IMR-90 (cell line): ENCODE data around the gene TEPSIN. TPM values are rescaled to one million over a fixed set of nuclear protein-coding genes. Genes with fewer than 3 reads are reported as not detected.

ENCODE experiments used
- ATAC-seq: fragments of 200-7000 bp; cut with Tn5 transposase; 2 replicates; pipeline ENCODE4 v1.9.1; 2020; ENCODE audit warnings: low read depth, mild to moderate bottlenecking, moderate library complexity
- BruUV-seq: library from RNA; stranded (reverse); fragments of 400-500 nt; replicated peaks from 2 replicates; lab custom pipeline; 2021; lab: Mats Ljungman, UMichigan
- CTCF ChIA-PET: fragments of 300-600 bp; formaldehyde crosslinking; extraction: SDS; loops from one replicate; lab custom pipeline; 2021; ENCODE audit warnings: antibody characterized with exemption; lab: Yijun Ruan, JAX
- POLR2A ChIA-PET: fragments of 300-600 bp; sonication (Branson Sonifier 250); formaldehyde crosslinking; loops from one replicate; lab custom pipeline; 2022; ENCODE audit warnings: antibody characterized with exemption; ENCODE audit not compliant: unreplicated experiment; lab: Charles Lee
- DNase-seq: peaks from one replicate; pipeline ENCODE4 v3.0.0; 2013
- H2AFZ ChIP-seq: replicated peaks from 2 replicates; pipeline ENCODE3; 2013; ENCODE audit warnings: low read length, mild to moderate bottlenecking; ENCODE audit not compliant: poor library complexity
- H2AK5ac ChIP-seq: 2 replicates; pipeline ENCODE4 v1.6.1; 2013; ENCODE audit warnings: low read depth, low read length, inconsistent platforms
- H2AK9ac ChIP-seq: replicated peaks from 2 replicates; pipeline ENCODE3; 2013; ENCODE audit warnings: mild to moderate bottlenecking, low read depth, low read length, moderate library complexity; ENCODE audit not compliant: poor library complexity
- H2BK120ac ChIP-seq: 2 replicates; pipeline ENCODE4 v1.6.1; 2013; ENCODE audit warnings: low read depth, low read length, inconsistent platforms
- H2BK15ac ChIP-seq: 3 replicates; pipeline ENCODE4 v1.6.1; 2013; ENCODE audit warnings: low read depth, low read length, inconsistent platforms
- H2BK20ac ChIP-seq: 2 replicates; pipeline ENCODE4 v1.6.1; 2013; ENCODE audit warnings: low read depth, mild to moderate bottlenecking, inconsistent platforms, low read length, moderate library complexity
- H2BK5ac ChIP-seq: 2 replicates; pipeline ENCODE4 v1.6.1; 2013; ENCODE audit warnings: mild to moderate bottlenecking, low read depth, low read length, inconsistent platforms; ENCODE audit not compliant: poor library complexity, severe bottlenecking
- H3K14ac ChIP-seq: replicated peaks from 2 replicates; pipeline ENCODE4 v1.6.1; 2013; ENCODE audit warnings: low read depth, low read length, inconsistent platforms
- H3K18ac ChIP-seq: 2 replicates; pipeline ENCODE4 v1.6.1; 2013; ENCODE audit warnings: low read depth, low read length, control low read depth
- H3K23ac ChIP-seq: 2 replicates; pipeline ENCODE4 v1.6.1; 2013; ENCODE audit warnings: low read depth, low read length, inconsistent platforms
- H3K27ac ChIP-seq: 2 replicates; pipeline ENCODE4 v1.5.1; 2013; ENCODE audit warnings: mild to moderate bottlenecking, control low read depth, low read length; ENCODE audit not compliant: insufficient read depth
- H3K27me3 ChIP-seq: 2 replicates; pipeline ENCODE4 v1.6.1; 2013; ENCODE audit warnings: low read length; ENCODE audit not compliant: control insufficient read depth, insufficient read depth
- H3K36me3 ChIP-seq: 2 replicates; pipeline ENCODE4 v1.6.1; 2013; ENCODE audit warnings: low read length, mixed read lengths; ENCODE audit not compliant: control insufficient read depth, insufficient read depth
- H3K4ac ChIP-seq: 2 replicates; pipeline ENCODE4 v1.6.1; 2013; ENCODE audit warnings: low read depth, low read length, inconsistent platforms
- H3K4me1 ChIP-seq: 2 replicates; pipeline ENCODE4 v1.6.1; 2013; ENCODE audit warnings: low read length, mixed read lengths; ENCODE audit not compliant: control insufficient read depth, insufficient read depth
- H3K4me2 ChIP-seq: 2 replicates; pipeline ENCODE4 v1.6.1; 2013; ENCODE audit warnings: low read depth, mild to moderate bottlenecking, control low read depth, low read length, moderate library complexity
- H3K4me3 ChIP-seq: 2 replicates; pipeline ENCODE4 v1.5.1; 2013; ENCODE audit warnings: low read depth, mild to moderate bottlenecking, control low read depth, low read length, moderate library complexity; ENCODE audit not compliant: insufficient read depth
- H3K56ac ChIP-seq: 2 replicates; pipeline ENCODE4 v1.6.1; 2013; ENCODE audit warnings: low read length, inconsistent platforms; ENCODE audit not compliant: insufficient read depth; ENCODE audit errors: extremely low read depth
- H3K79me1 ChIP-seq, 2 experiments: 2 replicates each; pipeline ENCODE4 v1.6.1; 2013; ENCODE audit warnings: low read length in 2 of 2, inconsistent platforms in 1 of 2, low read depth in 1 of 2
- H3K9ac ChIP-seq: 2 replicates; pipeline ENCODE4 v1.6.1; 2013; ENCODE audit warnings: low read depth, low read length, control low read depth
- H3K9me1 ChIP-seq: 2 replicates; pipeline ENCODE4 v1.6.1; 2013; ENCODE audit warnings: low read length, inconsistent platforms; ENCODE audit not compliant: insufficient read depth
- H3K9me3 ChIP-seq: 2 replicates; pipeline ENCODE4 v1.6.1; 2013; ENCODE audit warnings: low read length; ENCODE audit not compliant: control insufficient read depth, insufficient read depth
- H4K20me1 ChIP-seq: 2 replicates; pipeline ENCODE4 v1.6.1; 2013; ENCODE audit warnings: low read length, inconsistent platforms; ENCODE audit not compliant: insufficient read depth
- H4K5ac ChIP-seq: 2 replicates; pipeline ENCODE4 v1.6.1; 2013; ENCODE audit warnings: mild to moderate bottlenecking, low read depth, low read length, control low read depth
- H4K8ac ChIP-seq, 2 experiments: 2 replicates each; pipeline ENCODE4 v1.6.1; 2013; ENCODE audit warnings: low read depth in 2 of 2, low read length in 2 of 2, control low read depth in 1 of 2, inconsistent platforms in 1 of 2
- H4K91ac ChIP-seq: 2 replicates; pipeline ENCODE4 v1.6.1; 2013; ENCODE audit warnings: low read depth, low read length, inconsistent platforms; ENCODE audit not compliant: insufficient read depth
- BHLHE40 ChIP-seq: fragments of 150-350 bp; IDR thresholded peaks from 2 replicates; pipeline ENCODE4 v1.6.1; 2016; ENCODE audit warnings: mild to moderate bottlenecking, low read depth, low read length
- CHD1 ChIP-seq: IDR thresholded peaks from 2 replicates; pipeline ENCODE4 v1.6.1; 2012; ENCODE audit warnings: low read depth, low read length, improper control_type of control experiment
- FOS ChIP-seq: fragments of 150-350 bp; IDR thresholded peaks from 2 replicates; pipeline ENCODE4 v1.6.1; 2016; ENCODE audit warnings: low read depth, low read length
- MAFK ChIP-seq: IDR thresholded peaks from 2 replicates; pipeline ENCODE4 v1.6.1; 2012; ENCODE audit warnings: low read depth, low read length, improper control_type of control experiment
- MAZ ChIP-seq: IDR thresholded peaks from 2 replicates; pipeline ENCODE4 v1.6.1; 2012; ENCODE audit warnings: low read depth, mild to moderate bottlenecking, low read length, improper control_type of control experiment, moderate library complexity, borderline replicate concordance
- MXI1 ChIP-seq: IDR thresholded peaks from 2 replicates; pipeline ENCODE4 v1.6.1; 2012; ENCODE audit warnings: low read depth, mild to moderate bottlenecking, low read length, moderate library complexity, borderline replicate concordance
- NFE2L2 ChIP-seq: fragments of 150-350 bp; IDR thresholded peaks from 2 replicates; pipeline ENCODE4 v1.6.1; 2016; ENCODE audit warnings: low read depth, mild to moderate bottlenecking, low read length
- POLR2A ChIP-seq: IDR thresholded peaks from 2 replicates; pipeline ENCODE4 v1.6.1; 2012; ENCODE audit warnings: mild to moderate bottlenecking, low read depth, low read length
- RAD21 ChIP-seq: IDR thresholded peaks from 2 replicates; pipeline ENCODE4 v1.6.1; 2012; ENCODE audit warnings: low read length, improper control_type of control experiment
- RCOR1 ChIP-seq: IDR thresholded peaks from 2 replicates; pipeline ENCODE4 v1.6.1; 2012; ENCODE audit warnings: mild to moderate bottlenecking, low read length, improper control_type of control experiment; ENCODE audit not compliant: insufficient replicate concordance
- RFX5 ChIP-seq: IDR thresholded peaks from 2 replicates; pipeline ENCODE4 v1.8.0; 2012; ENCODE audit warnings: low read depth, mild to moderate bottlenecking, low read length, moderate library complexity
- SMC3 ChIP-seq: fragments of 150-350 bp; IDR thresholded peaks from 2 replicates; pipeline ENCODE4 v1.6.1; 2016; ENCODE audit warnings: low read depth, mild to moderate bottlenecking, antibody characterized with exemption, low read length, moderate library complexity
- WGBS, 2 experiments: methylation state at CpG; one replicate each; pipeline versions ENCODE4 v1.1.5 to v1.1.7; 2013; ENCODE audit warnings: missing lambda C conversion rate in 2 of 2; ENCODE audit not compliant: insufficient read length in 1 of 2; ENCODE audit errors: extremely low coverage in 2 of 2; 5-methylcytosine and 5-hydroxymethylcytosine counted together
- dilution Hi-C: fragments of 300-500 bp; cut with HindIII; formaldehyde crosslinking; loops from one replicate; pipeline ENCODE4 v1.14.3; 2018; ENCODE audit warnings: low sequenced_read_pairs; ENCODE audit not compliant: unreplicated experiment
- in situ Hi-C: fragments of 300-500 bp; cut with MboI; formaldehyde crosslinking; loops from 3 replicates; pipeline ENCODE4 v1.14.3; 2019; ENCODE audit warnings: low sequenced_read_pairs, inconsistent platforms, mixed read lengths
- intact Hi-C: fragments of 100-400 bp; cut with micrococcal nuclease; formaldehyde crosslinking; loops from 2 replicates; pipeline ENCODE4 v1.10.0; 2022
- polyA plus RNA-seq, 3 experiments: library from polyadenylated mRNA; depleted of rRNA; stranded (reverse); fragments of >200 nt; gene quantifications; 2 replicates each; pipeline ENCODE4 v1.2.3, GENCODE V29; 2012; ENCODE audit warnings: low replicate concordance in 1 of 3
- total RNA-seq: library from RNA; depleted of rRNA; stranded (reverse); fragments of >200 nt; gene quantifications from 2 replicates; pipeline ENCODE4 v1.2.3, GENCODE V29; 2012
- TF ChIP-seq, protein P1 (sequence below): conservative IDR thresholded peaks from 2 replicates; pipeline ENCODE4 v1.5.1; 2012; ENCODE audit warnings: mild to moderate bottlenecking, low read depth, low read length, improper control_type of control experiment
- TF ChIP-seq, protein P2 (sequence below): fragments of 150-350 bp; IDR thresholded peaks from 2 replicates; pipeline ENCODE4 v1.6.1; 2016; ENCODE audit warnings: low read depth, mild to moderate bottlenecking, low read length, moderate library complexity, borderline replicate concordance
- TF ChIP-seq, protein P3 (sequence below): fragments of 150-350 bp; IDR thresholded peaks from 2 replicates; pipeline ENCODE4 v1.6.1; 2017; ENCODE audit warnings: mild to moderate bottlenecking, antibody characterized with exemption, low read length, low read depth

Gene TEPSIN
- total and polyA plus RNA-seq, 2 of the 4 experiments (the other 2 are of a cell fraction) = 3.2 to 28.1 TPM

DNA sequence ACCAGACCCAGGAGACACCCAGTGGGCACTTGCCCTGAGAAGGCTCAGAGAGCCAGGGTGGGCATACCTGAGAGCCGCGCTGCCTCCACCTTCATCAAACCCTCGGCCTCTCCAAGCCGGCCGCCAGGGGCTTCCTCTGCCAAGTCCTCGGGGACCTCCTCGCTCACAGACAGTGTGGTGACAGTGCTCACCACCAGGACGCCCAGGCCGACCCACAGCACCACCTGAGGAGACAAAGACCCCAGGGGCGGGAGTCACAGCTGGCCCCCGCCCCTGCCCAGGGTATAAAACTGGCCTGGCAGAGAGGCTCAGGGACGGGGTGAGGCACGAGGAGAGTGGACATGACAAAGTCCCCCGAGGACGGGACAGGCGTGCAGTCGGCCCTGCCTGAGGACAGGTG, 21.3 kb upstream of the TEPSIN start:
- ATAC-seq (no peak), DNase-seq (no peak)
- Histone ChIP-seq H4K5ac (no peak overlapping the region), H3K56ac (no peak overlapping the region), H2AK9ac (peak overlapping the region; percentile 58), H2AFZ (no peak overlapping the region), H3K9me3 (no peaks in the 10 kb centered on the region), H3K27ac (no peak overlapping the region), H3K4me3 (no peak overlapping the region), H3K18ac (no peak overlapping the region), H2BK15ac (no peak overlapping the region), H4K91ac (no peak overlapping the region), H3K36me3 (peaks cover 57% of the 10 kb centered on the region), H2BK120ac (no peak overlapping the region), H3K23ac (no peak overlapping the region), H3K9ac (no peak overlapping the region), H3K9me1 (no peaks in the 10 kb centered on the region), H3K79me1 (peaks cover 0 to 3% of the 10 kb centered on the region in 2 experiments; a peak in 1 of 4 replicates), H2BK20ac (no peak overlapping the region), H3K4me2 (no peak overlapping the region), H3K14ac (no peak overlapping the region), H4K20me1 (peaks cover 7% of the 10 kb centered on the region), H3K27me3 (no peaks in the 10 kb centered on the region), H2BK5ac (no peak overlapping the region), H4K8ac (no peak overlapping the region), H3K4me1 (peaks cover 7% of the 10 kb centered on the region), H2AK5ac (no peak overlapping the region), H3K4ac (no peak overlapping the region)
- no TSS peak for BruUV-seq
- 97% methylated on average over 13 of the region's 17 CpGs; no CpG with 5 or more reads in 1 of the 2 experiments for WGBS, 2 experiments
- in situ Hi-C loops = no loop called here
- dilution Hi-C loops = no loop called here
- CTCF ChIA-PET = no interaction called here
- intact Hi-C loops = no loop called here
- TF ChIP-seq SMC3 (no peak), RAD21 (no peak), MAZ (no peak), POLR2A (no peak), MXI1 (no peak), RFX5 (no peak), BHLHE40 (no peak), MAFK (no peak), RCOR1 (no peak), FOS (no peak), CHD1 (no peak), NFE2L2 (no peak)
- TF ChIP-seq, protein P1, sequence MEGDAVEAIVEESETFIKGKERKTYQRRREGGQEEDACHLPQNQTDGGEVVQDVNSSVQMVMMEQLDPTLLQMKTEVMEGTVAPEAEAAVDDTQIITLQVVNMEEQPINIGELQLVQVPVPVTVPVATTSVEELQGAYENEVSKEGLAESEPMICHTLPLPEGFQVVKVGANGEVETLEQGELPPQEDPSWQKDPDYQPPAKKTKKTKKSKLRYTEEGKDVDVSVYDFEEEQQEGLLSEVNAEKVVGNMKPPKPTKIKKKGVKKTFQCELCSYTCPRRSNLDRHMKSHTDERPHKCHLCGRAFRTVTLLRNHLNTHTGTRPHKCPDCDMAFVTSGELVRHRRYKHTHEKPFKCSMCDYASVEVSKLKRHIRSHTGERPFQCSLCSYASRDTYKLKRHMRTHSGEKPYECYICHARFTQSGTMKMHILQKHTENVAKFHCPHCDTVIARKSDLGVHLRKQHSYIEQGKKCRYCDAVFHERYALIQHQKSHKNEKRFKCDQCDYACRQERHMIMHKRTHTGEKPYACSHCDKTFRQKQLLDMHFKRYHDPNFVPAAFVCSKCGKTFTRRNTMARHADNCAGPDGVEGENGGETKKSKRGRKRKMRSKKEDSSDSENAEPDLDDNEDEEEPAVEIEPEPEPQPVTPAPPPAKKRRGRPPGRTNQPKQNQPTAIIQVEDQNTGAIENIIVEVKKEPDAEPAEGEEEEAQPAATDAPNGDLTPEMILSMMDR = no peak
- TF ChIP-seq, protein P2, sequence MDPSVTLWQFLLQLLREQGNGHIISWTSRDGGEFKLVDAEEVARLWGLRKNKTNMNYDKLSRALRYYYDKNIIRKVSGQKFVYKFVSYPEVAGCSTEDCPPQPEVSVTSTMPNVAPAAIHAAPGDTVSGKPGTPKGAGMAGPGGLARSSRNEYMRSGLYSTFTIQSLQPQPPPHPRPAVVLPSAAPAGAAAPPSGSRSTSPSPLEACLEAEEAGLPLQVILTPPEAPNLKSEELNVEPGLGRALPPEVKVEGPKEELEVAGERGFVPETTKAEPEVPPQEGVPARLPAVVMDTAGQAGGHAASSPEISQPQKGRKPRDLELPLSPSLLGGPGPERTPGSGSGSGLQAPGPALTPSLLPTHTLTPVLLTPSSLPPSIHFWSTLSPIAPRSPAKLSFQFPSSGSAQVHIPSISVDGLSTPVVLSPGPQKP = no peak
- TF ChIP-seq, protein P3, sequence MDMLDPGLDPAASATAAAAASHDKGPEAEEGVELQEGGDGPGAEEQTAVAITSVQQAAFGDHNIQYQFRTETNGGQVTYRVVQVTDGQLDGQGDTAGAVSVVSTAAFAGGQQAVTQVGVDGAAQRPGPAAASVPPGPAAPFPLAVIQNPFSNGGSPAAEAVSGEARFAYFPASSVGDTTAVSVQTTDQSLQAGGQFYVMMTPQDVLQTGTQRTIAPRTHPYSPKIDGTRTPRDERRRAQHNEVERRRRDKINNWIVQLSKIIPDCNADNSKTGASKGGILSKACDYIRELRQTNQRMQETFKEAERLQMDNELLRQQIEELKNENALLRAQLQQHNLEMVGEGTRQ = no peak
- POLR2A ChIA-PET = no interaction called here
